ENCODE measurements around the gene ELP4.

ELP4 gene

GRCh38 chr11:31809857-31810778 is 300.6 kb downstream of the ELP4 start:
- no peaks in the 10 kb centered on the region for H3K9me3 ChIP-seq (ENCODE audit: low read length)
- no peaks in the 10 kb centered on the region for H3K9me2 ChIP-seq (ENCODE audit: low read depth, low read length)
- no peaks in the 10 kb centered on the region for H4K20me1 ChIP-seq (ENCODE audit: insufficient read depth, low read length)
- no peaks in the 10 kb centered on the region for H3K79me2 ChIP-seq (ENCODE audit: insufficient read depth, low read length)
- no peak overlapping the region for H3K4me3 ChIP-seq (ENCODE audit: low read depth, low read length, poor library complexity, severe bottlenecking)
- H3K27ac ChIP-seq (ENCODE audit: low read depth, low read length, poor library complexity, severe bottlenecking): no peak overlapping the region
- H3F3A ChIP-seq (ENCODE audit: insufficient read depth, low read length): no peaks in the 10 kb centered on the region
- no peak overlapping the region for H3K4me2 ChIP-seq (ENCODE audit: low read length)
- H3K36me3 ChIP-seq (ENCODE audit: insufficient read depth, low read length): no peaks in the 10 kb centered on the region
- H3K27me3 ChIP-seq (ENCODE audit: insufficient read depth, low read length): 0 out of 2 replicates have a peak, but pooled peaks cover 4% of the 10 kb centered on the region
- peaks cover 4% of the 10 kb centered on the region for H3K4me1 ChIP-seq (ENCODE audit: insufficient read depth, low read length, severe bottlenecking)
- TF ChIP-seq CTCF (IDR thresholded peaks at IDR 0.05; ENCODE audit: low read length) (no peak), EZH2 (IDR thresholded peaks at IDR 0.05; ENCODE audit: borderline replicate concordance, low read length) (no peak)
- no peak overlapping the region for H3K9ac ChIP-seq (ENCODE audit: low read length)
- H2AFZ ChIP-seq (ENCODE audit: low read length): no peak overlapping the region

- no peak within 1 kb of the TSS for H3K9ac ChIP-seq (ENCODE audit: low read length)
- no peaks in the 10 kb centered on the region for H3F3A ChIP-seq (ENCODE audit: insufficient read depth, low read length)
- no peak within 1 kb of the TSS for H3K4me2 ChIP-seq (ENCODE audit: low read length)
- no peaks in the 10 kb centered on the region for H3K9me2 ChIP-seq (ENCODE audit: low read depth, low read length)
- H3K79me2 ChIP-seq (ENCODE audit: insufficient read depth, low read length): no peaks in the 10 kb centered on the region
- TF ChIP-seq CTCF (IDR thresholded peaks at IDR 0.05; ENCODE audit: low read length) (no peak), EZH2 (IDR thresholded peaks at IDR 0.05; ENCODE audit: borderline replicate concordance, low read length) (no peak)
- peaks cover 4% of the 10 kb centered on the region for H3K4me1 ChIP-seq (ENCODE audit: insufficient read depth, low read length, severe bottlenecking)
- H3K27ac ChIP-seq (ENCODE audit: low read depth, low read length, poor library complexity, severe bottlenecking): no peak within 1 kb of the TSS
- no peaks in the 10 kb centered on the region for H3K9me3 ChIP-seq (ENCODE audit: low read length)
- H3K36me3 ChIP-seq (ENCODE audit: insufficient read depth, low read length): no peaks in the 10 kb centered on the region
- no peak within 1 kb of the TSS for H3K4me3 ChIP-seq (ENCODE audit: low read depth, low read length, poor library complexity, severe bottlenecking)
- 0 out of 2 replicates have a peak, but pooled peaks cover 4% of the 10 kb centered on the region for H3K27me3 ChIP-seq (ENCODE audit: insufficient read depth, low read length)
- H4K20me1 ChIP-seq (ENCODE audit: insufficient read depth, low read length): no peaks in the 10 kb centered on the region
- no peak within 1 kb of the TSS for H2AFZ ChIP-seq (ENCODE audit: low read length)
These were observed 301.4 kb downstream of the ELP4 start, which contains the start of gene PAX6 for GRCh38 chr11:31810779-31811647. TSS of gene PAX6 (minus strand) at chr11:31811322. CDS start at chr11:31806411, 4,911 bp downstream.
